NOMO-1 treated with DMSO at 0.1 percent for 48 hours (cell line): Measurements from ENCODE around the gene CLIP2.
"Not testable (repeated sequence)": the region's sequence is repeated elsewhere in the genome, so short reads cannot be mapped to it uniquely, and the experiment has no call there.

Experiments
- DNase-seq: peaks from one replicate; lab custom pipeline; 2025; ENCODE audit not compliant: unreplicated experiment; lab: John Stamatoyannopoulos, UW

CLIP2 gene

DNA sequence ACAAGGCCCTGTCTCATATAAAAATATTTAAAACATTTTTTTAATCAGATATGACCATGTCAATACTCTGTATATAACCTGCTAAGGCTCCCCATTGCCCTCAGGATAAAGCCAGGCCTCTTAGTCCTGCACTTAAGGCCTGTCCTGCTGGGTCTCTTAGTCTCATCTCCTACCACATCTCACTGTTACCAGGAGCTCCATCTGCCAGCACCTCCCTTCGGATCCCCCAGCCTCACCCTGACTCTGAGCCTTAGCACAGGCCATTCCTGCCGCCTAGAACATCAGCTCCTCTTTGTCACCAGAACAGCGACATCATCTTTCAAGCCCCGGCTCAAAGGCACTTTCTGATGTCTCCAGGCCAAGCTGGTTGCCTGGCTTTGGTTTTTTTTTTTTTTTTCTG is 138.8 kb downstream of the CLIP2 start:
- no peak for DNase-seq

DNA sequence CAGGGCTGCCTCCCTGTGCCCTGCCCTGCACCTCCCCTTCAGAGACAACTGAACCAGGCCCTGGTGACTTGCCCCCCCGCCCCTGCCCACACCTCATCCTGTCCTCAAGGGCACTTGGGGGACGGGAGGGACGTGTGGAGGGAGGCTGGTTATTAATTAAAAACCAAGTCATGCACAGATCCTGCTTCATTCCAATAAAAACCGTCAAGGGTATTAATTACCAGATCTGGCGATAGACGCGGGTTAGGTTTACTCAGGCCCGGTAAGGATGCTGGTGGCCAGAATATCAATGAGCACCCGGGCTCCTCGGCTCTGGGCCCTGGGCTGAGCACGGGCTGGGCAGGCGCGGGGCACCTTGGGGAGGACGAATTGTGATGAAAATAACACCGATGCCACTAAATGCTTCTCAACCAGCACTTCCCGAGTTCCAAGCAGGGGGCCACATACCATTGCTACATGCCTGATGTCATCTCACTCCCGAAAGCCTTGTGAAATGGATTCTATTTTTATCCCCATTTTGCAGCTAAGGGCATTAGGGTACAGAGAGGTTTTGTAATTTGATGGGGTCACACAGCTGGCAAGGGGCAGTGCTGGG is 140.0 kb downstream of the CLIP2 start:
- peak; percentile 34 for DNase-seq

DNA sequence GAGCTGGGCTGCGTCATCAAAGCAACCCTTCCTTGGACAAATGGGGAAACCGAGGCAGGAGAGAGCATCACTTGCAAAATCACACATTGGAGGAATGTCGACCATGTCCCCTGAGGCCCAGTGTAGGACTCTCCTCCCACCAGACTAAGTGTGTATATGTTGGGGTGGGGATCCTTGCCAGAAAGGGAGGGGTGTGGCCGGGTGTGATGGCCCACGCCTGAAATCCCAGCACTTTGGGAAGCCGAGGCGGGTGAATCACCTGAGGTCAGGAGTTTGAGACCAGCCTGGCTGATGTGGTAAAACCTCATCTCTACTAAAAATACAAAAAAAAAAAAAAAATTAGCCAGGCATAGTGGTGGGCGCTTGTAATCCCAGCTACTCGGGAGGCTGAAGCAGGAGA is 141.2 kb downstream of the CLIP2 start:
- not testable (repeated sequence) for DNase-seq

DNA sequence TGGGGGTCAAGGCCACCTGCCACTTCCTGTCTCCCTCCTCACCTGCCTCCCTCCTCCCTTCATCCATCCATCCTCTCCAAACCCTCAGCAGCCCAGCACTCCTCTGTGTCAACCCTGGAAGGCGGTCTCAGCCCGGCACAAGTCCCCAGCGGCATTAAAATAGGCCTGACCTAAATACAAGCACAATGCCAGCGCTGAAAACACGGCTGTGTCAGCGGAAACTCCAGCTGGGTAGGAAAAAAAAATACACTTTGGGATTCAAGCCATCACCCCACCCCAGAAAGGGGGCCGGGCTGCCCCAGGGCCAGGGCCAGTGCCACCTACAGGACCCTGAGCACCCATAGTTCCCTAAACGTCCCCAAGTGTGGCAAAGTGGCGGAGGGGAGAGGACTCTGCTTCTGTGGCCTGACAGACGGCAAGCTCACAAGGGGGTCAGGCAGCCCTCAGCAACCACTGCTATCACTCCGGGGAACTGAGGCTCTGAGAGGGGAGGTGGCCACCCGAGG is 141.8 kb downstream of the CLIP2 start:
- DNase-seq, result no peak

DNA sequence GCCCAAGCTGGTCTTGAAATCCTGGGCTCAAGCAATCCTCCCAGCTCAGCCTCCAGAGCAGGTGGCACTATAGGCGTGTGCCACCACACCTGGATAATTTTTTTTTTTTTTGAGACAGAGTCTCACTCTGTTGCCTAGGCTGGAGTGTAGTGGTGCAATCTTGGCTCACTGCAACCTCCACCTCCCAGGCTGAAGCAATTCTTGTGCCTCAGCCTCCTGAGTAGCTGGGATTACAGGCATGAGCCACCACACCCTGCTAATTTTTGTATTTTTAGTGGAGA is 148.0 kb downstream of the CLIP2 start:
- DNase-seq, result not testable (repeated sequence)

DNA sequence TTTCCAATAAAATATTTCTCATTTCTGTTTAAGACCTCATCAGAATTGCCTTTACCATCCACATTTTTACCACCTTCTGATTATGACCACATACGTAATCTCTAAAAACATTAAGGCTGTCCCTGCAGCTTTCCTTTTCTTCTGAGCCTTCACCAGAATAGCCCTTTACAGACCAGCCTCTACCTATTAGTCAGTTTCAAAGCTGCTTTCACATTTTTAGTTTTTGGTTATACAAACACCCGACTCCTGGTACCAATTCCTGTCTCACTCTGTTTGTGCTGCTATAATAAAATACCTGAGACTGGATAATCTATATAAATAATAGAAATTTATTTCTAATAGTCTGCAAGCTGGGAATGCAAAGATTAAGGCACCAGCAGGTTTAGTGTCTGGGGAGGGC is 149.1 kb downstream of the CLIP2 start:
- DNase-seq, result no peak

DNA sequence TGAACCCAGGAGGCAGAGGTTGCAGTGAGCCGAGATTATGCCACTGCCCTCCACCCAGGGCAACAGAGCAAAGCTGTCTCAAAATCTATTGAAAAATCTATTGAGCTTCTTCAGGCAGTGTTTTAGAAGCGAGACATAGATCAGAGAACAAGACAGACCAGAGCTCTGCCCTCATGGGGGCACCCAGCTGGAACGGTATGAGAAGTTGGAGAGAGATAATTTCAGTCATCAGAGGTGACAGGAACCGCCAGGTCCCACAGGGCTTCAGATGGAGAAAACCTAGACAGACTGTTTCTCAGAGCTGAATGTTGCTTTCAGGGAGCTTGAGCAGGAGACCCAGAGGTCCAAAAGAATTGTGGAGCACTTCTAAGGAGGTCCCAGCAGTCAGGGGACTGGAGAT is 150.3 kb downstream of the CLIP2 start:
- DNase-seq, result no peak

DNA sequence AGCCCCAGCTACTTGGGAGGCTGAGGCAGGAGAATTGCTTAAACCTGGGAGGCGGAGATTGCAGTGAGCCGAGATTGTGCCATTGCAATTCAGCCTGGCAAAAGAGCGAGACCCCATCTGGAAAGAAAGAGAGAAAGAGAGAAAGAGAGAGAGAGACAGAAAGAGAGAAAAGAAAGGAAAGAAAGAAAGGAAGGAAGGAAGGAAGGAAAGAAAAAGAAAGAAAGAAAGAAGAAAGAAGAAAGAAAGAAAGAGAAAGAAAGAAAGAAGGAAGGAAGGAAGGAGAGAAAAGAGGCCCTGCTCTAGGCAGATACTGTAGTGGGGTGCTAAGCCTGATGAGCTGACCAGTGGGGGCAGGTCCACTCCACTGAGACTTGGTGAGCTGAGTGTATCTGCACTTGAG is 150.9 kb downstream of the CLIP2 start:
- not testable (repeated sequence) for DNase-seq

DNA sequence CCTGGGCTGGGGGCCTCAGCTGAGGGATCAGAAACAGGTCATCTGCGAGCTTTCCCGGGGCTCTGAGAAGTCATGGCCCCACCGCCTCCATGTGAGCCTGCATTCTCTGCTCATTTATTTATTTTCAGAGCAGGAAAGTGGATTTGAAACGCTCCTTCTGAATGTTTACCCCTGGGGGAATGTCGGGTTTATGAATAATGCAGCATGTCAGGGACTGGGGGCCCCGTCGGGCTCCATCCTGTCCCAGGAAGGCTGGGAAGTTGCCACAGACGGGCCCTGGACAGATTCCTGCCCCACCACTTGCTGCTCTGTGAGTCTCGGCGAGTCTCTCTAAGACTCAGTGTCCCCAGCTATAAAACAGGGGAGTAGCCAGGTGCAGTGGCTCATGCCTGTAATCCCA is 152.6 kb downstream of the CLIP2 start:
- no peak for DNase-seq

DNA sequence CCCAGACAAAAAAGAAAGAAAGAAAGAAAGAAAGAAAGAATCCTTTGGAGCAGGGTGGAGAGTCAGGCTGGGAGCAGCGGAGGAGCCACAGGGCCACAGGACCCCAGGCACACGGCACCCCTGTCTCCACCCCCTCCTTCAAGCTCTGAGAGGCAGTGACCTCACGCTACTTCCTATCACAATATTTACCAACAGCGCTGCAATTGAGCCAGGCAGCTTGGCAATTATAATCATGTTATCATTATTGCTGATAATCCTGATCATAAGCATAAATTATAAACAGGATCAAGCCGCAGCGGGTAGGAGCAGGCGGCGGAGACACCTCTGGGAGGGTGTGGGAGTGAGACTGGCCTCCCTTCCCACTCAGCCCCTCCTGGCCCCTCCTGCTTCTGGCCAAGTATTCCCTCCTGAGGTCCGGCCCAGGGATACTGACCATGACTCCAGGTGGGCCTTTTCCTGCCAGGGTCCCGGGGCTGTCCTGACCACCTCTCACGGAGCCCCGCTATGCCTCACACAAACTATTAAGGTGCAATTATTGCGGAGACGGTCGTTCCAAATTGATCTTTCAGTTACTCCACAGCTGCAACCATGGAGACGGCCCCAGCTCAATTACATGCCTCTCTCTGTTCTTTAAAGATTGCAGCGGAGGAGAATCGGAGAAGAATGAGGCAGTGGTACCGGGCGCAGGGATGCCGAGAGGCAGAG is 154.5 kb downstream of the CLIP2 start:
- no peak for DNase-seq

DNA sequence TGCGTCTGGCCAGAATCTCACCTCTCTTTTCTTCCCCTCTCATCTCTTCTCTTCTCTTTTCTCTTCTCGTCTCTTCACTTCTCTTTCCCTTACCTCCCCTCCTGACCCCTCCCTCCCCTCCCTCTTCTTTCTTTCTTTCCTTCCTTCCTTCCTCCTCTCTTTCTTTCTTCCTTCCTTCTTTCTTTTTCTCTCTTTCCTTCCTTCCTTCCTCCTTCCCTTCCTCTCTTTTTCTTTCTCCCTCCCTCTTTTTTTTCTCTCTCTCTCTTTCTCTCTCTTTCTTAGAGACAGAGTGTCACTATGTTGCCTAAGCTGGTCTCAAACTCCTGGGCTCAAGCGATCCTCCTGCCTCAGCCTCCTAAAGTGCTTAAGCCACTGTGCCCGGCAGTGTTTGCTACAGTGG is 159.9 kb downstream of the CLIP2 start:
- DNase-seq, result no peak

DNA sequence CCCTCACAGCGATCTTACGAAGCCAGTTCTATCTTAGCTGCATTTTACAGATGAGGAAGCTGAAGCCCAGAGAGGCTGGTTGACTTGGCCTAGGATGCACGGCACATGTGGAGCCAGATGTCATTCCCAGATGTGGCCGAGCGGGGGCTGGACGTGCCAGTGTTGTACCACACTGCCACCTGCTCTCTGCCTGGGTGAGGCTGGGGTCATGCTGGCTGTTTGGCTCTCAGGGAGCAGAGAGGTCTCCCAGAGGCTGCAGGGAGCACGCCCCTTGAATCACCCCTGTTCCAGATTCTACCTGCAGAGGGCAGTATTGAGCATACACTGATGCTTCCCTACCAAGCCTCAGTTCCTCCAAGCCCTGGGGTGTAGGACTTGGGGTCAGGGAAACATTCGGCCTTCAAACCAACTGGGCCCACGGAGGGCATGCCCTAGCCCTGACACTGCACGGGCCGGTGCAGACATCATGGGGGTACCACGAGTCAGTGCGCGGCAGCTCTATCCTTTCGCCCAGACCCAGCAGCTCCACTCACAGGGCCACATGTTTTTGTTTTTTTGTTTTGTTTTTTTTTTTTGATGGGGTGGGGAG is 160.7 kb downstream of the CLIP2 start:
- DNase-seq, result peak; percentile 53

DNA sequence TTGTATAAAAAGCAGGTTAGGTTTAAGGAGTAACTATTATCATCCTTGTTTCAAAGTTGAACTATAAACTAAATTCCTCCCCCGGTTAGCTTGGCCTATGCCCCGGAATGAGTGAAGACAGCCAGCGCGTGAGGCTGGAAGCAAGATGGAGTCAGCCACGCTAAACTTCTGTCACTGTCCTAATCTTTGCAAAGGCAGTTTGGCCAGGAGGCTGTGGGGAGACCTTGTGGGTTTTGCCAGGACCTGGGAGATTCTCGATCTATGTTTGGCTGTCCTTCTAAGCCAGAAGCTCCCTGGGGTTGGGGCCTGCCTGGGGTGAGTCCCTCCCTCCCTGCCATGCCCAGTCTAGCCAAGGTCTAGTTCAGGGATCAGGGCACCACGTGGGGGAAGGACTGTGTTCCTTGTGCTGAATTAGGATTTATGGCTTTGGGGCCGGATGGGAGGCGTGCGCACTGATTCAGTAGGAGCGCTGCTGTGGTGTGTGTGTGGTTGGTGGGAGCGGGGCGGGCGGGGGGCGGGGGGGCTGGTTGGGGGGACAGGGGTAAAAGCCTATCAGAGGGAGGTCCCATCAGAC is 163.6 kb downstream of the CLIP2 start:
- DNase-seq, result no peak

DNA sequence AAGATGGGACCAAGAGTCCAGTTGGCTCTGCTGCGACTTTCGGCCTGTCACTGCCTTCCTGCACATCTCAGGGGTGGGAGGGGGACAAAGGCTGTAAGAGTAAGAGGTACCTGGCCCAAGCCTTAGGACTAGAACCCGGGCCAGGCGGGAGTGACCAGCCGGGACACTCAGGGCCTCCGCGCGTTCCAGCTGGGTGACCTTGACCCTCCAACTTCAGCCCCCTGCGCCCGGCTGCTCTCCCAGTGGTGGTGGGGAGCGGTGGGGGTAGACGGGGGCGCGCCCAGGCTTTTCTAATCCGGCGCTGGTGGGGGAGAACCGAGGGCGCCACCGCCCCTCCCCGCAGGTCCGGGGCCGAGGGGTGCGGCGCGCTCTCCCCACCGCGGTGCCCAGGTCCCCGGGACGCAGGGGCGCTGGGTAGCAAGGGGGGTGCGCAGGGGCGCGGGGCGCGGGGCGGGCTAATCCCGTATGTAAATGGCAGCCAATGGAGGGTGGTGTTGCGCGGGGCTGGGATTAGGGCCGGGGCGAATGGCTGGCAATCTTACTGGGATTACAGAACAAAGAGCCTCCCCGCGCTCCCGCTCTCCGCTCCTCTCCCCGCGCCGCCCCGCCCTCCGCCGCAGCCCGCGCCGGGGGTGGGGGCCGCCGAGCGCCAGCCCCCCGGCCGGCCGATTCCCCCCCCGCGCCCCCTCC is 164.3 kb downstream of the CLIP2 start, which contains the start of gene GTF2IRD1:
GTF2IRD1 (plus strand) TSS at position 585 of the 690 bp plus-strand sequence. CDS start 54,175 bp downstream, outside the sequence.
- DNase-seq, result peak; percentile 61

DNA sequence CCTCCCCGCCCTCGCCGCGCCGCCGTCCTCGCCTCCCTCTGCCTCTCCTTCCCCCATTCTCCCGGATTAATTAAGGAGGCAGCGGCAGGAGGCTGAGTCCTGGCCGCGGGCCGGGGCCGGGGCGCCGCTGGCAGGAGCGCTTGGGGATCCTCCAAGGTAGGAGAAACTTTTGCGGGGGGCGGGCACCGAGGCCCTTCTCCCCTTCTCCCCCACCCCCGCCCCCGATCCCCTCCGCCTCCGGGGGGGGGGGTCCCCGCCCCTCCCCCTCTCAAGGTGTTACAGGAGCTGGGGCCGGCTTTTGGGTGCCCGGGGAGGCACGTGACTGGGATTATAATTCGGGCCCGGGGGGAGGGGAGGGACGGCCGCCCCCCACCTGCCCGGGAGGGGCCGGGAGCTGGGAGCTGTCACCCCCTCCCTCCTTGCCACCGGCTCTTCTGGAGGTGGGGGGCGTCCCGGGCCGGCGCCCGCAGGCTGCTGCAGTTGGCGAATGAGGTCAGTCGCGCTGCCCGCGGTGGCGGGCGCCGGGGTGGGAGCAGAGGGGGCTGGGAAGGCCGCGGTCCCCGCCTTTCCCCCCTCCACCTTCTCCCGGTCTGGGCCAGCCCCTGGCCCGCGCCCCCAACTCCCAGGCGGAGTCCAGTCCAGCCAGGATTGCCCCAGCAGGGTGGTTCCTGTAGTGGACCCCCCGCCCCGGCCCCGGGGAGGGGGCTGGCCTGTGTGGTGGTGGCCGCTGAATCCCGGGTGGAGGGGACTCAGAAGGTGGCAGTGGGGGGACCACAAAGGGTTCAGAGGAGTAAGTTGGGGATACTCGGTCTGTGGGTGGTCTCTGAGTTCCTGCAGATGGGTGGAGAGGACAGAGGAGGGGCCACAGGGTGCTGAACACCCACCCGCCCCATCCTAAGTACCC is 165.1 kb downstream of the CLIP2 start:
- DNase-seq, result no peak

DNA sequence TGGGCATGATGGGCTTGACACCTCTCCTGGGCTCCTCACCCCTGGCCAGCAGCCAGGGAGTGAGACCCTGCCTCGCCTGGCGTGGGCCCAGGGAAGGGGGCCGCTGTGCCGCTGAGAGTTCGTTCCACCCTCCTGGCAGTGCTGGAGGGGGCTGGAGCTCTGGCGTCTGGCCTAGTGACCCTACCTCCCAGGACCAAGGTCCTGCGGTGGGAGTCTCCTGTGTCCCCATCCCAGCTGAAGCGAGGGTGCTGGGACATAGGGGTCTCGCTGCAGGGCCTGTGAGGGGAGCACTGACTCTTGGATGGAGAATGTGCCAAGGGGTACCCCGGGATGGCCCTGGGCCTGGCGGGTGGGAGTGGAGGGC is 165.7 kb downstream of the CLIP2 start:
- no peak for DNase-seq

DNA sequence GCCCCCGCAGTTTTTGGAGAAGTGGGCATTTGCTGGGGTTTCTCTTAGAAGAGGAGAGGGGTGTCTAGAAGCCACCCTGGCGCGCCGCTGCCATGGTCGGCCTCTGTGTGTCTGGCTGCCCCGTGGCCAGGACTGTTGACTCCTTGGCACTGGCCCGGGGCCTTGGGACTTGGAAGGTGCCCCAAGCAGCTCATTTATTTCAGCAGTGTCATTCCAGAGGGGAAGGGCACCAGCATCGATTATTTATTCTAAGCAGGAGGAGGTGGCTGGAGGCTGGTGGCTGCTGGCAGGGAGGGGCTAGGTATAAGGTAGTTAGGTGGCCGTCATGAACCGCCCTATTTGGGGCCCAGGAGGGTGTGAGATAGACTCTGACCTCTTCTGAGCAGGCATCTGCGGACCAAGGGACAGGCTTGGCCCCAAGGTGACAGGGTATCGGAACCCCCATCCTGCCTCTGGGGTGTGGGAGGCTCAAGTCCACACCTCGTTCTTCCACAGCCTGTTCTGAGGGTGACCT is 166.1 kb downstream of the CLIP2 start:
- no peak for DNase-seq
